ENCODE results near the gene TKTL2.

- TF ChIP-seq CTCF (conservative IDR thresholded peaks at IDR 0.05; ENCODE audit: low read length) (no peak), EZH2phosphoT487 (IDR thresholded peaks at IDR 0.05; ENCODE audit: borderline replicate concordance, low read depth, low read length) (no peak)
Observed at GRCh38 chr4:163462556-163462955, 11.0 kb downstream of the TKTL2 start.

Data from OCI-LY7 (cell line).